DND-41 (cell line): Measurements from ENCODE around the gene LILRA1.
"Not testable (repeated sequence)": the region's sequence is repeated elsewhere in the genome, so short reads cannot be mapped to it uniquely, and the experiment has no call there.

Experiments used
- CTCF ChIP-seq: IDR thresholded peaks from 2 replicates; pipeline ENCODE4 v1.5.1; 2012; ENCODE audit warnings: borderline replicate concordance, low read length, moderate library complexity, mild to moderate bottlenecking; ENCODE audit not compliant: poor library complexity, severe bottlenecking; ENCODE audit errors: extremely low read depth
- EZH2 ChIP-seq: IDR thresholded peaks from 3 replicates; pipeline ENCODE4 v1.6.1; 2012; ENCODE audit warnings: borderline replicate concordance, low read depth, mild to moderate bottlenecking, moderate library complexity, low read length, inconsistent platforms; ENCODE audit not compliant: severe bottlenecking

DNA sequence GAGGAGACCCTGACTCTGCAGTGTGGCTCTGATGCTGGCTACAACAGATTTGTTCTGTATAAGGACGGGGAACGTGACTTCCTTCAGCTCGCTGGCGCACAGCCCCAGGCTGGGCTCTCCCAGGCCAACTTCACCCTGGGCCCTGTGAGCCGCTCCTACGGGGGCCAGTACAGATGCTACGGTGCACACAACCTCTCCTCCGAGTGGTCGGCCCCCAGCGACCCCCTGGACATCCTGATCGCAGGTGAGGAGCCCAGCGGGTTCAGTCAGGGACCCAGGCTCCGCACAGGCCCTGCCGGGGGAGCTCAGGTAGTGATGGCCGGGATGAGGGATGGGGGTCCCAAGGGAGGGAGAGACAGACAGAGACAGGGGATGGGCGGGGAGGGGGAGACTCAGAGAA is 39.1 kb downstream of the LILRA1 start:
- TF ChIP-seq CTCF, EZH2: not testable (repeated sequence)
